ENCODE results near the gene VAPB.

Gene VAPB

GRCh38 chr20:58463256-58463655 lies 74.2 kb downstream of the VAPB start:
- no peak for DNase-seq

GRCh38 chr20:58464838-58465237 lies 75.8 kb downstream of the VAPB start:
- no peak for DNase-seq

GRCh38 chr20:58466095-58466708 lies 77.2 kb downstream of the VAPB start:
- DNase-seq, result no peak

- no peak for DNase-seq
These were observed 77.9 kb downstream of the VAPB start for GRCh38 chr20:58466729-58467571.

- DNase-seq, result no peak
These were observed 78.8 kb downstream of the VAPB start for GRCh38 chr20:58467572-58468527.

- DNase-seq, result no peak
These were observed 80.6 kb downstream of the VAPB start for GRCh38 chr20:58469616-58470015.

- no peak for DNase-seq
These were observed 81.5 kb downstream of the VAPB start for GRCh38 chr20:58470336-58471192.

GRCh38 chr20:58471193-58472164 lies 82.5 kb downstream of the VAPB start:
- DNase-seq, result no peak

- DNase-seq, result no peak
These were observed 83.4 kb downstream of the VAPB start for GRCh38 chr20:58472273-58473018.

GRCh38 chr20:58473453-58474425 lies 84.7 kb downstream of the VAPB start:
- no peak for DNase-seq

- DNase-seq, result no peak
These were observed 86.4 kb downstream of the VAPB start for GRCh38 chr20:58475466-58475865.

GRCh38 chr20:58478141-58478805 lies 89.2 kb downstream of the VAPB start:
- DNase-seq, result no peak

- no peak for DNase-seq
These were observed 90.9 kb downstream of the VAPB start for GRCh38 chr20:58479726-58480440.

GRCh38 chr20:58480551-58481336 lies 91.7 kb downstream of the VAPB start:
- no peak for DNase-seq

- DNase-seq, result no peak
These were observed 92.5 kb downstream of the VAPB start for GRCh38 chr20:58481481-58482021.

- no peak for DNase-seq
These were observed 93.4 kb downstream of the VAPB start for GRCh38 chr20:58482416-58482815.

- no peak for DNase-seq
These were observed 94.0 kb downstream of the VAPB start for GRCh38 chr20:58483051-58483450.
